GM13977 (cell line): ENCODE measurements around the gene CHSY1.

ENCODE experiments used
- DNase-seq: peaks from one replicate; pipeline ENCODE4 v3.0.0; 2012; ENCODE audit warnings: low spot score
- CTCF ChIP-seq: IDR thresholded peaks from 2 replicates; pipeline ENCODE4 v1.5.1; 2012; ENCODE audit warnings: mild to moderate bottlenecking, control low read depth; ENCODE audit not compliant: insufficient read depth; ENCODE audit errors: extremely low read depth, missing control alignments
- in situ Hi-C: fragments of 300-500 bp; cut with MboI; formaldehyde crosslinking; loops from one replicate; pipeline ENCODE4 v1.12.0; 2022; ENCODE audit warnings: low sequenced_read_pairs, low pct_unique_long_range_greater_than_20kb, mixed read lengths, inconsistent platforms; ENCODE audit not compliant: unreplicated experiment

The CHSY1 gene

GRCh38 chr15:101267320-101268104 lies 15.7 kb upstream of the CHSY1 start:
- DNase-seq = no peak
- no peak for TF ChIP-seq CTCF
- in situ Hi-C loops = loop anchor here (25.0 kb wide), 2 partner anchors 355 to 655 kb away; partner anchors contain the start of genes ASB7, LINS1 and LRRK1

DNA sequence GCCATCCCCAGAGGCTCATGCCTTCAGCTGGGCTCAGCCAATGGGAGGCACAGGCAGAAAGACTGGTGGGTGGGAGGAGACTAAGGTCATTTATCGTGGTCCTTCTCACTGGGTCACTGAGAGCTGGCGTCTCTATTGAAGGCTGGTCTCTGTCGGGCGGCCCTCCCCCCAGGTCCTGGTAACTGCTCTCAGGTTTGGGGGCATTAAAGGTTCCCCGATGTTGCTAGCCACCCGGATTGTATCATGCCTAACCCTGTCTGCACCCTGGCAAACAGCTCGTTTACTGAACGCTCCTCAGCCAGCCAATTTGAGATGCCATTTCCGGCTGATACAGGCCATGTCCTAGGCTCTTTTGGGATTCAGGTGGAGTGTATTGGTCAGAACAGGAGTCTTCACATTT lies 14.9 kb upstream of the CHSY1 start:
- no peak for DNase-seq
- TF ChIP-seq CTCF = no peak
- in situ Hi-C loops = loop anchor here (25.0 kb wide), 2 partner anchors 354 to 654 kb away; partner anchors contain the start of genes ASB7, LINS1 and LRRK1

- in situ Hi-C loops = loop anchor here (25.0 kb wide), 2 partner anchors 354 to 654 kb away; partner anchors contain the start of genes ASB7, LINS1 and LRRK1
- TF ChIP-seq CTCF = no peak
- no peak for DNase-seq
Observed at GRCh38 chr15:101266034-101266433, 14.2 kb upstream of the CHSY1 start.

GRCh38 chr15:101264911-101265641 lies 13.2 kb upstream of the CHSY1 start:
- peak; percentile 54 for DNase-seq
- in situ Hi-C loops = loop anchor here (25.0 kb wide), 2 partner anchors 353 to 653 kb away; partner anchors contain the start of genes ASB7, LINS1 and LRRK1
- no peak for TF ChIP-seq CTCF

GRCh38 chr15:101264011-101264410 lies 12.2 kb upstream of the CHSY1 start:
- no peak for TF ChIP-seq CTCF
- in situ Hi-C loops = loop anchor here (25.0 kb wide), 2 partner anchors 352 to 652 kb away; partner anchors contain the start of genes ASB7, LINS1 and LRRK1
- peak; percentile 59 for DNase-seq

DNA sequence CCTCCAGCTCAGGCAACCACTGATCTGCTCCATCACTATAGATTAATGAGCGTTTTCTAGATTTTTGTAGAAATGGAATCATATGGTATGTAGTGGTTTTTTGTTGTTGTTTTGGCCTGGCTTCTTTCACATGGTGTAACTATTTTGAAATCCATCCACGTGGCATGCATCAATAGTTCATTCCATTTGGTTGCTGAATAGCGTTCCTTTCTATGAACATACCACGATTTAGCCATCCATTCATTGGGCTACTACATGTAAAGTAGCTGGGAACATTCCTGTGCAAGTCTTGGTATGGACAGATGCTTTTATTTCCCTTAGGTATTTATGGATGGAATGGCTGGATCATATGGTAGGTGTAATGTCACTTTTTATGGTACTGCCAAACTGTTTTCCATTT lies 10.7 kb upstream of the CHSY1 start:
- TF ChIP-seq CTCF = no peak
- DNase-seq = no peak
- in situ Hi-C loops = loop anchor here (25.0 kb wide), 2 partner anchors 350 to 650 kb away; partner anchors contain the start of genes ASB7, LINS1 and LRRK1
